GM21723 (cell line): ENCODE measurements around the gene RERE.

ENCODE experiments used
- ATAC-seq: cut with Tn5 transposase; IDR thresholded peaks from one replicate; pipeline ENCODE4 v1.9.1; 2021; ENCODE audit warnings: mild to moderate bottlenecking, moderate library complexity; ENCODE audit not compliant: unreplicated experiment

The RERE gene

DNA sequence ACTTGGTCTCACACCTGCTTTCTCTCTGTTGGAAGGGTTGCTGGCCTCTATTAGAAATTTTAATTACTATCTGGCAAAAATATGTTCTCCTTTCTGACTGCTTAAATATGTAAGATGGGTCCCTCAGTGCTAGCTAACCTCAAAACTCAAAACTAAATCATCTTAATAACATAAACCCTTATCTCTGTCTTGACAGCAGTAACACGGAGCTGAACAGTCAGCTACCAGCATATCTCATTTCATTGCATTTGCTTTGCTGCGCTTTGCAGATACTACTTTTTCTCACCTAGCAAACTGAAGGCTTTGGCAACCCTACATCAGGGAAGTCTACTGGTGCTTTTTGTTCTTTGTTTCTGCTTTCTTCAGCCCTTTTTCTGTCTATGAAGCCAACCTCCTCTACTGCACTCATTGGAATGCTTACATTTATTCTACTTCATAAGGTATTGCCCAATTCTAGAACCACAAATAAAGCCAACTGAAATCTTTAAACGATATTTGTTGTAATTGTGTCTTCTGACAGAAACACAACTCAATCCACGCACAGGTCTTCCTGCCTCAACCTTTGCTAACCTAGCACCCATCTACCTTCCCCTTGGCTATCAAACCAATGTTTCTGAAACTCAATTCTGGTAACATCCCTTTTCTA is 95.6 kb downstream of the RERE start:
- ATAC-seq = no peak

DNA sequence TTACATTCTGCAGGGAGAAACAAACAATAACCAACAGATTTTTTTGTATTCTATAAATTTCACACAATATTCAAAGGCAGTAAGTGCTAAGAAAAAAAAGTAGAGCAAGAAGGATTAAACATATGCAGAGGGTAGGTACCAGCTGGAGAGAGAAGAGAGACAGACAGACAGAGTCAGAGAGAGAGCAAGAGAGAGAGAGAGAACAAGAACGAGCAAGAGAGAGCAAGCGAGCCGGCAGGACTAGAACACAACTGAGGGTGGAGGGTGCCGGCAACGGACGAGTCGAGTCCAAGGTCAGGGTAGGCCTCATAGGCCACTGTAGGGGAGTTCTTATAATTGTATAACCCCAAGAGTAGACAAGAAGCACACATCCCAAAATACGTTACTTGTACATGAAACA is 97.1 kb downstream of the RERE start:
- no peak for ATAC-seq

DNA sequence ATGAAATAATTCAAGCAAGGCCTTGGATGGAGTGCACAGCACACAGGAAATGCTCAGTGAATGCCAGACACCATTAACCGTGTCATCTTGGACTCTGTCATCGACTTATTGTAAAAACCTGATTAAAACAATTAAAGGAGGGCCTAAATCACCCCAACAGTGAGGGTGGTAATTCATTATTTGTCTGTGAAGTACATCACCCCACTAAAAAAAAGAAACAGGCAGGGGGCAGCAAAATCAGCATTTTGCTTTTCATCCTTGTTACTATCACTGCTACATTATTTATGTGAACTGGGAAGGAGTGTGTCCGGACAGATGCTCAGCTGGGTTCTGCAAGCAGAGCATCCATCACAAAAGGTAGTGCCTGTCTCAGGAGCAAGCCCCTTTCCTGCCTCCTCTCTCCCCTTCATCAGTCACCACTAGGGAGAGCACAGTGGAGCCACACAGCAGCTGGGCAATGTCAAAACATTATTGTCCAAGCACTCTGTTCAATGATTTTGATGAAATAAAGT is 98.5 kb downstream of the RERE start:
- no peak for ATAC-seq

DNA sequence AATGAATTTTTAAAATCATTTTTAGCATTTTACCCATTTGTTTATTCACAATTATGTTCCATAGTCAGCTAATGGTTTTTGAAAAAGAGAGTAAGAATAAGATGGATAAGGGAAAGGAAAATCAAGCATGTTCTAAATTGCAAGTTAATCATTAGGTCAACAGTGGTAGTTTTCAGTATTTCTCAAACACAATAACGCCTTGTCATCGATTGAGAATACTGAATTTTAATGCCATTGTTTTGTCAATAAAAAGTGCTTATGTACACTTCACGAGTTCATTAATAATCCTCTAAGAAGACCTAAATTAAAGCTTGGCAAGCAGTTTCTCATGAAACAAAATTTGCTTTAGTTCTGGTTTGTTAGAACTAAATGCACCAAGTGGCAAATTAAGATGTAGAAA is 100.3 kb downstream of the RERE start:
- no peak for ATAC-seq

DNA sequence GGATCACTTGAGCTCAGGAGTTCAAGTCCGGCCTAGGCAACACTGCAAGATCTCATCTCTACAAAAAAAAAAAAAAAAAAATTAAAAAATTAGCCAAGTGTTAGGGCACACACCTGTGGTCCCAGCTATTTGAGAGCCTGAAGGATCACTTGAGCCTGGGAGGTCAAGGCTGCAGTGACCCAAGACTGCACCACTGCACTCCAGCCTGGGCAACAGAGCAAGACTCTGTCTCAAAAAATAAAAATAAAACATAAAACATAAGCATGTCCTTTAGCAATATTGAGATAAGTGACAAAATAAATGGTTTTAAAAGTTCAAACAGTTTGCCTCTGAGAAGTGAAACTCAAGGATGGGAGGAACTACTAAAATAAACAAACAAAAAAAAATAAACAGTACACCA is 101.2 kb downstream of the RERE start:
- ATAC-seq = no peak

DNA sequence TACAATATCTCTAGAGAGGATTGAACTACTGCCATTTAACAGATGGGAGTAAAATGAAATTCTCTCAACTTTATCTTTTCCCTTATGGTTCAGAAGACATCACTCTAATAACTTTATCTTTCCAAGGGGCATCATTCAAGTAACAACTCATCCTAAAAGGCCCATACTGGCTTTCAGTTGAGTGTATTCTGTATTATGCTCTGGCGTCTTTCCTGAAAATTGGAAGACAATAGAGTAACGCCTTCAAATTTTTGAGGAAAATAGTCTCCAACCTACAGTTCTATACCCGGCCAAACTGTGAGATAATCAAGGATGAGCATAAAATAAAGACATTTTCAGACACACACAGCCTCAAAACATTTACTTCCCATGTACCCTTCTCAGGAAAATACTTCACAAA is 103.3 kb downstream of the RERE start:
- ATAC-seq = no peak

DNA sequence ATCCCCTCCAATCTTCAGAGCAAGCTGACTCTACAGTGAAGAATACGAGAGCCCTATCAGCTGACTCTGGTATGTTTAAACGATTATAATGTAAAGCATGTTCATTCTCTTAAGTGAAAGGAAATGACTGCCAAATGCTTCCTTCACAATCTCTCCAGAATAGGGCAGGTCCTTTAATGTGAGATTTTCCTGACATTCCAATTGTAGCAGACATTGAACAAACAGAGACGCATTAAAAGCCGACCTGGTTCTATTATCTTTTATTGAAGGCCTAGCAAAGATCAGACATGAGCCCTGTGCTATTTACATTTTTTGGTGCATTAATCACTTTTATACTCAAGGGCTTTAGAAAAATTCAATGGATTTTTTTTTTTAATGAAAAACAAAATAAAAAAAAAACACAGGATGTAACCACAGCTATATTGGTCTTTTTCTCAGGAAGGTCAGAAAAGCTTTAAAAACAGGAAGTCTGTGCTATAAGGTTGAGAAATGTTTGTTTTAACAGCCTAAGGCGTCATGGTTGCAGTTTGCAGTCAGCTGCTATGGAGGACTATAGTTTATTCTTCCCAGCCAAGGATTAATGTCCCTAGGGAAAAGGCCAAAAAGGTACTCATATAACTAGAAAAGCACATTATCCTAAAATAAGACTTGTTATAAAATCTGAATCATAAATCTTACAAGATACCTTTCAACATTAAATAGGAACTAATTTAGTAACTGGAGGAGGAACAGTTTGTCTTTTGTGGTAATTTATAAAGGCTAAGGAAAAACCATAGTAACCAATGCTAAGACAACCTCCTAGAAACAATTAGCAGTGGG is 104.8 kb downstream of the RERE start:
- no peak for ATAC-seq

DNA sequence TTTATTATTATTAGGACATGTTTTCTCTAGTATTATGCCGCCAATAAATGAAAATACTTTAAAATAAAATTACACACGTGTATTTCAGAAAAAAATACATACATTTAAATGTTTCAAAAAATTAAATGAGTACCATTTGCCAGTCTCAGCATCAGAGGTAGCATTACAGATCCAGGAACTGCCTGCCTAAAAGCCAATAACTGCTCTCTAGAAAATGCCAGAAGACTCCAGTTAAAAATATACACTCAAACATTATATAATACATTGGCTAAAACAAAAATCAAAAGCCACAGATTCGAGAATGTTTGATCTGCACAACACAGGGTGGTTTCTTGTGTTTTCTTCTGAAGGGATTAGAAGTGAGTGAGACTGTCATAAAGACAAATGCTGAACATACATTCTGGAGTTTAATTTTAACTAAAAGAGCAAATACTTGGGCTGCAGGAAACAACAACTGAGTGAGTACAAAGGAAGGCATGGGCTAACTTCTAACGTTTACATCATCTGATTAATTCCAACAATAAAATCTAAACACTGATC is 105.5 kb downstream of the RERE start:
- no peak for ATAC-seq

DNA sequence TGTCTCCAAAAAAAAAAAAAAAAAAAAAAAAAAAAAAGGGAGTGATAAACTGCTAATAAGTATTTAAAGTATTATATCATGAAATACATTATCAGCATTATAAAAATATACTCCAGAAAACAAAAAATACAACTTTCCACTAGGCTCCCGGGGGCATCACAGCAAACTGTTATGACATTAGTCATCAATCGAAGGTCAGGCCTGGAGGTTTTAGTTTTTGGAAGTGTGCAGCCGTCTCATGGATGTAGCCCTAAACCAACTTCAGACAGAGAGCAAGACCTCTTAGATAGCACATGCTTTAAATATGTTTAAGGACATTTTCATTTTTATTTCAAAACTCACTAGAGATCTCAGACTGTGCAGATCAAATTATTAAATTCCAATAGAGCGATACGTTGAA is 106.3 kb downstream of the RERE start:
- no peak for ATAC-seq

DNA sequence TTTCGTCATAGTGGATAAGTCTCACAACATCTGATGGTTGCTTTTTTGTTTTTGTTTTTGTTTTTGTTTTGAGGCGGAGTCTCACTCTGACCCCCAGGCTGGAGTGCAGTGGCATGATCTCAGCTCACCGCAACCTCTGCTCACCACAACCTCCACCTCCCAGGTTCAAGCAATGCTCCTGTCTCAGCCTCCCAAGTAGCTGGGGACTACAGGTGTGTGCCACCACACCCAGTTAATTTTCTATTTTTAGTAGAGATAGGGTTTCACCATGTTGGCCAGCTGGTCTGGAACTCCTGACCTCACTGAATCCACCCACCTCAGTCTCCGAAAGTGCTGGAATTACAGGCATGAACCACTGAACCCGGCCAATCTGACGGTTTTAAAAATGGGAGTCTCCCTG is 109.2 kb downstream of the RERE start:
- ATAC-seq = no peak

DNA sequence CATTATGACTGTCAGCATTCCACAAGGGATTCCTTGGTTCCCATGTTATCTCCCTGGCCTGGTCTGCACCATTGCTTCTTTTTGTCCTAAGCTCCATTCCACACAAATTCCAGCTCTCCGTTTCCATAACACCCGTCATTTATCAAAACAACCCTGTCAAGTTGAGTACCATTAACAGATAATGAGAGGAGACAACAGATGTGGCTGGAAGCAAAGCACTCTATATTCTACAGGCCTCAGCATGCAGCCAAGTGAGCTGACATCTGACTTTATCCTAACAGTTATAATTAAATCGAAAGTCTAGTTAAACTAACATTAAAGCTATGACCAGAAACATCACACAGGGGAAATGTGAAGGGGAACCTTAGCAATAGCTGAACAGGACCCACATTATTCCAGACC is 110.4 kb downstream of the RERE start:
- ATAC-seq = no peak

DNA sequence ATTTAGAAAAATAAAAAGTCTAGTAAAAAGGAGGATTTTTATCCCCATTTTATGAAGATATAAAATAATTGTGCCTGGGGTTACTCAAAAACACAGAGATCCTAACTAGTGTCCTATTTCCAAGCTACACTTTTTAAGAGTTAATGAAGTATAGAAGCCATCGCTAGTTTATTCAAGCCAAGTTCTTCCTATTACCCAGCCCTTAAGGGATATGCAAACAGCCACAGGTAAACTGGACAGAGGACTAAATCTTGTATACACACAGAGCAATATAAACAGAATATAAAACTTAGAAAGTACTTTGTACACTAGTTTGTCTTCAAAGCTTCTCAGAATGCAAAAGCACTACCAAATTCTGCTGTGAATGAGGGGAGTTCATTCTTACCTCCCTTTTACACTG is 111.1 kb downstream of the RERE start:
- ATAC-seq = no peak

DNA sequence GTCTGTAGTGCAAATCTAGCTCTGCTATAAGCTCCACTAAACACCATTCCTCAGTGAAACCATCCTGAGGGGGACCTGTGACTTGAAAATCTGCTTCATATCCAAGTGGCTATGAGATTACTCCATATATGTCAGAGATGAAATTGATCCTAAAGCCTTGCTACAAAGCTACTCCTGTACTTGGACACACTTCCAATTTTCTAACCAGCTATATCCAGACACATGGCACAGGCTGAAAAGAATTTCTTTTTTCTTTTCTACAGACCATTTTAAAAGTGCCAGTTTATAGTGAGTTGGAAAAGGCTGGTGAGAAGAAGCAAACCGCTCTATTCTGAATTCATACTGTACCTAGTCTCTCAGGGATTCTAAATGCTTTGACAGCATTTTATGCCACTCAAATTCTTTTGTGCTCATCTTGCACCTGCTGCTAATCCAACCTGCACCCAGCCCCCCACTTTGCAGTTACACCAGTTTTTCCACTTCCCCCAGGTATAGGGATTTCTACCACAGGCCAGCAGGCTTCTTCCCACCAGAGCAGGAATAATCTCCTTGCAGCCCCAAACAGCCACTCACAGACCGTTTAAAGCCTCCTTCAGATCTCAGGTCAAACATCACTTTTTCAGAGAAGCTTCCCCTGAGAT is 112.5 kb downstream of the RERE start:
- ATAC-seq = no peak

DNA sequence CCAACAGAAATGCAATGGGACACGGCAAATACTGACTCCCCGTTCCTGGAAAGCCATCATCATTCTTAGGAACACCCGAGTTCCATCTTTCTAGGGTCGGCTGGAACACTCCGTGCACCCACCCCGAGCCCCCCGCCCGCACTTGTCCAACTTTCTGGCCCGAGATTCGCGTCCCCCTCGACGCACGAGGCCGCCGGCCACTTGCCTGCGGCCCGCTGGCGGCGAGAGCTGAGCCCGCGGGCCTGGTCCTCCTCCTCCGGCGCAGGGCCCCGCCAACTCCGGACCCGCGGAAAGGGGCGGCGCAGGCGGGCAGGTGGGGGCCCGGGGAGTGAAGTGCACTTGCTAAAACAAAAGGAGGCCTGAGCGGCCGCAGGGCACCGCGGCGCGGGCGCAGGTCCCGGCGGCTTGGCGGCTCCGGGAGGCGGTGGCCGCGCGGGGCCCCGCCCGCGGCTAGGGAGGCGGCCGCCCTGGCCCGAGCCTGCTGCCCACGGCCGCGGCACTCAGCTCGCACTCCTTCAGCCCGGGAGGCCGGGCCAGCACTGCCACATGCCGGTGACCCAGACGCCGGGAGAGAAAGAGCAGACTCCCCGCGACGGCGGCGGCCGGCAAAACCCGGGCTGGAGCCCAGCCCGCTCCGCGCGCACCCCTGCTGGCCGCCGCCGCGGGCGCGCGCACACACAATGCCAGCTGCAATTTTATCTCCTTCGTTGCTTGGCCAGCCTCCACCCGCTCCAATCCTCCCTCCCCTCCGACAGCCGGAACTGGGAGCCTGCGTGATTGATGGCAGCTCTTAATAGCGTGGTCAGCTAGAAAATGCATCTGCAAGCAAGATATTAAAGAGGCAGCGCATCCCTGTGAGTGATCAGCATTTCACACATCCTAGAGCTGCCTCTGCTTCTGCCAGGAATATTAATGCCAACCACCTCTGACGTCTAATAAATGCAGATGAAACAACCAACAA is 114.3 kb downstream of the RERE start:
- ATAC-seq = peak; percentile 73

DNA sequence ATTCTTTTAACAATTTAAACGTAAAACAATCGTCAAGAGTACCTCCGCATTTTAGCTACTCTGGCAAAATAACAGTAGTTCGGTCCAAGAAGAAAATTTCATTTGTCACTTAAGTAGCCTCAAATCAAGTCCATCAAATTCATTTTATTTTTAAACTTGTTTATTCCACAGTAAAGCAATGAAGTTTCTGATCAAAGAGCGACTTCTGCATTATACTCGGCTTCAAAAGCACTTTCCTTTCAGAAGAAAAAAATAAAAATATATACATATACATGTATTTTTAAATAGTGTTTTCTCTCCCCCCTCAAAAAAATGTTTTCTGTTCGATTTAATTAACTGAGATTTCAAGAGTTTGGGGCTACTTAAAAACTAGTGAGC is 115.0 kb downstream of the RERE start:
- ATAC-seq = no peak

DNA sequence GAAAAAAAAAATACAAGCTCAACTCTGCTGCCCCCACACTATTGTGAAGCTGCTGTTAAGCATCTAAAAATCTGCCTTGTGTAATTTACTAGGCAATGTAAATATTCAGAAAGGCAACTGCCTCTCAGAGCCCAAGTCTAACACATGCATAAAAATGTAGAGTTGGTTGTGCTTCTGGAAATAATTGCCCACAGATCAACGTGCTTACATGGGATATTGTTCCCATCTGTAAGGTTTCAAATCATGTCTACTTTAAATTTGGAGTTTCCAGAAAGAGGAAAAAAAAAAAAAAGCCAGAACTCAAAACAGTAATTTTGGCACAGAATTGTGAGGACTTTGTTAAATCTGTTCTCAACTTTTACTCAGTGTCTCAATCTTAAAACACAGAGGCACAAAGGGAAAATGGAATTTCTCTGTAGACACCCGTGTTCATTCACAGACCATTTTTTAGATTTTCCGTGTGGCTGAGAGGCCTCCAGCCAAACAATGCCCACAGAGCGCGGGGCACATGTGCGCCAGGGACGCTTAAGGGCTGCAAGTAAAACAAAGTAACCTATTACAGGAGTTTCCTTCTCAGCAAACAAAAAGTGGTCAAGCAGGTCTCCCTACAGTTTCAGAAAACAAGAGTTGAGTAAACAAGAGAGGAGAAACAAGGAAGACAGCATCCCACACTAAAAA is 115.5 kb downstream of the RERE start:
- no peak for ATAC-seq

DNA sequence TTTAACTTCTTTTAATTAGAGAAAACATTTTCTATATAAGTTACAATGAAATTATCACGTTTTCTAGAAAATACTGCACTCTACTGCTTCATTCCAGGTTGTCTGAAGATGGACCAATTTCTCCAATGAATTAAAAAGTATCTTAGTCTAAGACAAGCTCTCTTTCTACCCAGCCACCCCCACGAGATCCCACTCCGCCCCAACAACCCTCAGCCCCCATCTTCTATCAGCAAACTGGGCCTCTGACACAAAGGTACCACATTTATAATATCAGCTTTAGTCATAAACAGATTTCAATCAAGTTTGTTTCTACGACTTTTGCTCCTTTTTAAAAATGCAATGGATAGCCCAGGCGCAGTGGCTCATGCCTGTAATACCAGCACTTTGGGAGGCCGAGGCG is 117.8 kb downstream of the RERE start:
- no peak for ATAC-seq

DNA sequence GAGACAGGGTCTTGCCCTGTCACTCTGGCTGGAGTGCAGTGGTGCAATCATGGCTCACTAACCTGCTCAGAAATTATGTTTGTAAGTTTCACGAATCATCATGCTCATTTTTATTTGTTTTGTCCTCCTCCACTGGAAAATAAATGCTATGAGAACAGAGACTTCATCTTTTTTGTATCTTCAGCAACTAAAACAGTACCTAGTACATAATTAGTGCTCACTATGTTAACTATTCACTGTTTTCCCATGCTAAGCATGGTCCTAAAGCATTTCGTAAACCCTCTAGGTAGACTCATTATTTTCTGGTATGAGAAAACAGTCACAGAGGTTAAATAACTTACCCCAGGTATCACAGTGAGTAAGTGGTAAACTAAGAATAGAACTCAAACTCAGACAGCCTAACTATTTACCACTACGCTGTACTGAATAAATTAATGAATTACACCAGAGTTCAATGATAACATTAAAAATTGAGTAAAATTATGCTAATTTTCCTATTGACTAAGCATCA is 118.4 kb downstream of the RERE start:
- ATAC-seq = no peak

DNA sequence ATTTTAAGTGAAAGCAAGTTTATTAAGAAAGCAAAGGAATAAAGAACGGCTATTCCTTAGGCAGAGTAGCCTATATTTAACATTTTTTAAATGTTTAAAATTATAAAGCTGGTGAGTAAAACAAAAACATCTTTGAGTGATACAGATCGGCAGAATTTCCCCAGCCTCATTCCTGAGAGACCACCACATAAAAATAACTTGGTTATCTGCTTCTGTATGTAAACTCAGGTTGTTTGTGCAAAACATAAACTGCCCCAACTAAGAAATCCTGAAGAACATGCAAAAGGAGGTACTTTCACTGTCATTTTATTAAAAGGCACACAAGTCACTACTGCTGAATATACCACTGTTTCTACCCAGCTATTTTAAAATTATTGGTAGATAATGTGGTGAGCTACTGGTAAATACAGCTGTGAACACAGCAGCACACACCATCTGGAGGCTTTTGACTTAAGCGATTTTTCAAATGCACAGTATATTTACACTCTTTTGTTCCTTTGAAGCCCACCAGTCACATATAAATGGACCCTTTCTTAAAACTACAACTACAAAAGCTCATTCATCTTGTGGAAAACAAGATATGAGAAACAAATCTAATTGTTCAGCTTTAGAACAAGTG is 119.3 kb downstream of the RERE start:
- no peak for ATAC-seq
